ENCODE results near the gene C2CD4D.
"Not testable (repeated sequence)": the region's sequence is repeated elsewhere in the genome, so short reads cannot be mapped to it uniquely, and the experiment has no call there.

- TF ChIP-seq CTCF, POLR2A (IDR thresholded peaks at IDR 0.05): not testable (repeated sequence)
Observed at GRCh38 chr1:151884445-151884844, 44.8 kb upstream of the C2CD4D start.

All from tibial nerve (tissue), 3 donors.